Left colon (tissue), 2 donors: ENCODE measurements around the gene RCAN3. TPM values are rescaled to one million over a fixed set of nuclear protein-coding genes. Genes with fewer than 3 reads are reported as not detected.
A peak's percentile ranks its signal among the peaks of the same experiment; 100 is the strongest.
"Not testable (repeated sequence)": the region's sequence is repeated elsewhere in the genome, so short reads cannot be mapped to it uniquely, and the experiment has no call there.

ENCODE experiments used
- ATAC-seq: fragments of 200-7000 bp; cut with Tn5 transposase; one replicate; pipeline ENCODE4 v1.9.1; 2020; ENCODE audit warnings: mild to moderate bottlenecking, moderate library complexity
- DNase-seq, 2 donors: peaks; one replicate each; pipeline ENCODE4 v3.0.0-alpha.2; 2020
- intact Hi-C, 2 donors: fragments of 100-400 bp; cut with DNase I in 1 of 2; cut with micrococcal nuclease in 1 of 2; formaldehyde crosslinking; loops; one replicate each; pipeline versions ENCODE4 v1.11.2 to v1.14.0; 2022; cut with DNase I, micrococcal nuclease
- total RNA-seq, 2 donors: library from RNA; stranded (reverse); fragmentation: NEBNext Ultra II Directional; extraction: Animal tissue kit (Norgen Biotek cat#: 25700); gene quantifications; one replicate each; pipeline ENCODE4 v1.2.1, GENCODE V29; 2021
- donor health status: DM: no; HTN: no; CAD: no.
- donor health status: DM: yes; HTN: yes; CAD: no.

RCAN3 gene
- total RNA-seq, 2 donors from 2014 or later: 12.8 to 15.4 TPM

GRCh38 chr1:24540051-24540905 lies 37.6 kb downstream of the RCAN3 start:
- ATAC-seq: no peak
- DNase-seq: no peak
- intact Hi-C loops: no loop called here

- DNase-seq (peak; percentile 61 to 81), ATAC-seq (peak; percentile 92)
- intact Hi-C loops: no loop called here
Observed at GRCh38 chr1:24540906-24541710, 38.5 kb downstream of the RCAN3 start.

DNA sequence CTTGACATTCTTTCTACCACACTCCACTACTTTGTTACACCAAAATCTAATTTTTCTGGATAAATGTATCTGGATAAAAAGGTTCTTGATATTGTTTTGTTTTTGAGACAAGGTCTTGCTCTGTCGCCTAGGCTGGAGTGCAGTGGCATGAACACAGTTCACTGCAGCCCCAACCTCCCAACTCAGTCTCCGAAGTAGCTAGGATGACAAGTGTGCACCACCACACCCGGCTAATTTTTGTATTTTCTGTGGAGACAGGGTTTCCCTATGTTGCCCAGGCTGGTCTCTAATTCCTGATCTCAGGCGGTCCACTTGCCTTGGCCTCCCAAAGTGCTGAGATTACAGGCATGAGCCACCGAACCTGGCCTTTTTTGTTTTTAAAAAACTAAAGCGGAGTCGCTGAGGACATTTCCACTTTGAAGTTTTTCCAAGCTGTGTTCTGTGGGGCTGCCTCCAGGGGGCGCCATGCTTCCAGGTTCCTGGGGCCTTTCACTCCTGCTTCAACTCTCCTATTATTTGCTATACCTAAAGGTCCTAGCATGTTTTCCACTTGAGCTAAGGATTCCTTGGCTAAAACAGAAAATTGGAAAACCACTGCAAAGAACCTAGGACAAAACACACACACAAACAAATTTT lies 39.2 kb downstream of the RCAN3 start:
- intact Hi-C loops: no loop called here
- DNase-seq: peak in 1 of 2 donors; percentile 41
- ATAC-seq: peak; percentile 51

GRCh38 chr1:24544239-24544638 lies 41.6 kb downstream of the RCAN3 start:
- DNase-seq (no peak), ATAC-seq (no peak)
- intact Hi-C loops: no loop called here

DNA sequence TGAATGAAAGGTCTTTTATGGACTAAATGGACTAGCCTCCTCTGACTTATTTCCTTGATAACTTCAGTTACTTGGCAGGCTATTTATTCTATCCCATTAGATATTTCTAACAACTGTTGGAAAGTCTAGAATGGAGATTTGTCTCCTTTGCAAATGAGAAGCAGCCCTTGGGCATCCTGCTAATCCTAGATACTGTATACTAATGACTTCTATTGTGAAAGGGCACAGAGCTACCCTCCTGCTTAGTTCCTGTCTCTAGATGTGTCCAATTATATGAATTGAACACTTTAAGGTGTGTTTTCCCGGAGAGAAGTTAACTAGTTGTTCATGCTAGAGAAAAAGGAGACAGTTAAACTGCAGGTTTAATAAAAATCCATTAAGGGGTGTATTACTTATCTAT lies 43.0 kb downstream of the RCAN3 start:
- ATAC-seq: no peak
- DNase-seq: no peak
- intact Hi-C loops: no loop called here

DNA sequence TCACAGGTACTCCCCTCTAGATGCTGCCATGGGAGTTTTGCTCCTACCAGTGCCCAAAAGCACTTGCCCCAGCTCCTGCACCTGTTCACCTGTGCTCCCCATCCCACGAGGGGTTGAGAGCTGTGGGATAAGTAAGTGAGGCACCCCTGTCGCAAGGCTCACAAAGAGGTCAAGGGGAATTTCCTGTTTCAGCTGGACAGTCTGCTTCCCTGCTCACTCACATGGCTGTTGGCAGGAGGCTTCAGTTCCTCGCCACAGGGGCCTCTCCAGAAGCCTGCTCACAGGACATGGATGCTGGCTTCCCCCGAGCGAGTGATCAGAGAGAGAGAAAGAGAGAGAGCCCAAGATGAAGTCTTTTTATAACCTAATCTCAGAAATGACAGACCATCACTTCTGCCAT lies 44.6 kb downstream of the RCAN3 start:
- no peak for ATAC-seq
- intact Hi-C loops: no loop called here
- DNase-seq: no peak

GRCh38 chr1:24548070-24548469 lies 45.4 kb downstream of the RCAN3 start:
- ATAC-seq (peak; percentile 82), DNase-seq (no peak)
- intact Hi-C loops: no loop called here

DNA sequence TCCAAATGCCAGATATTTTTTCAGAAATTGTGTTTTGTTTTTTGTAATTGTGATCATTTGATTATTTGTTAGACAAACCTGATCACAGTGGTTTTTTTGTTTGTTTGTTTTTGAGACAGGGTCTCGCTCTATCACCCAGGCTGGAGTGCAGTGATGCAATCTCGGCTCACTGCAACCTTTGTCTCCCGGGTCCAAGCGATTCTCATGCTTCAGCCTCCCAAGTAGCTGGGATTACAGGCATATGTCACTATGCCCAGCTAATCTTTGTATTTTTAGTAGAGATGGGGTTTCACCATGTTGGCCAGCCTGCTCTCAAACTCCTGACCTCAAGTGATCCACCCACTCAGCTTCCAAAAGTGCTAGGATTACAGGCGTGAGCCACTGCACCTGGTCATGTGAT lies 46.6 kb downstream of the RCAN3 start:
- ATAC-seq, intact Hi-C loops, DNase-seq: not testable (repeated sequence)

- intact Hi-C loops: no loop called here
- DNase-seq (peak; percentile 50 to 54), ATAC-seq (peak; percentile 58)
Observed at GRCh38 chr1:24551290-24551959, 48.8 kb downstream of the RCAN3 start.

GRCh38 chr1:24551960-24552571 lies 49.4 kb downstream of the RCAN3 start:
- ATAC-seq (no peak), DNase-seq (no peak)
- intact Hi-C loops: no loop called here

DNA sequence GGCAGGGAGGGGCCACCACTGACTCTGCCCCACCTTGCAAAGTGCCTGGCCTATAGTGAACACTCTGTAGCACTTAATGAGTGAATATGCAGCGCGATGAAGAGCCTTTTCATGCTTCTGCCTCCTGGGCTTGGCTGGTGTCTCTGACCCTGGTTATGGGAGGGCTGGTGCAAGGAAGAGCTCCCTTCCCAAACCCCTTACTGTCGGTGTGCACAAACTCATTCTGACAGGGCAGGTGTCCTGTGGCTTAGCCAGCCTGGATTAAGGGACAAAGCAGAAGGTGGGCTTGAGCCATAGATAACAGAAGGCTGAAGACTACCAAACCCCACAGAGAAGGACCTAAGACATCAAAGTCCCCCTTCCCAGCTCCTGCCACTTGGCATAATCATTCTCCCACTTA lies 51.3 kb downstream of the RCAN3 start:
- ATAC-seq: no peak
- intact Hi-C loops: no loop called here
- no peak for DNase-seq

DNA sequence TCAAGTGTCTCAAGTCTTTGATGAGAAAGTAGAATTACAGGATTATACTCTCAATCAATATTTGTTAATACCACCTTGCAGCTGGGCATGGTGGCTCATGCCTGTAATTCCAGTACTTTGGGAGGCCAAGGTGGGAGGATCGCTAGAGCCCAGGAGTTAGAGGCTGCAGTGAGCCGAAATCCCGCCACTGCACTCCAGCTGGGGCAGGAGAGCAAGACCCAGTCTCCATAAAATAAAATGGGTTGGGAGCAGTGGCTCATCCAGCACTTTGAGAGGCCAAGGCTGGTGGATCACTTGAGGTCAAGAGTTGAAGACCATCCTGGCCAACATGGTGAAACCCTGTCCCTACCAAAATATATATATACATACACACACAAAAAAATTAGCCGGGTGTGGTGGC lies 52.1 kb downstream of the RCAN3 start:
- no peak for ATAC-seq
- intact Hi-C loops: no loop called here
- no peak for DNase-seq

GRCh38 chr1:24555591-24556413 lies 53.2 kb downstream of the RCAN3 start, which contains the start of gene NCMAP:
NCMAP (plus strand) TSS chr1:24556087; CDS start chr1:24595431, 39,344 bp downstream.
- intact Hi-C loops: no loop called here
- peak; percentile 84 for ATAC-seq
- peak; percentile 64 to 77 for DNase-seq

- intact Hi-C loops: no loop called here
- DNase-seq: no peak
Observed at GRCh38 chr1:24556414-24556795, 53.8 kb downstream of the RCAN3 start.

GRCh38 chr1:24557220-24557619 lies 54.6 kb downstream of the RCAN3 start:
- DNase-seq (no peak), ATAC-seq (no peak)
- intact Hi-C loops: no loop called here

More at GRCh38 chr1:24556414-24556795, 53.8 kb downstream of the RCAN3 start:
- ATAC-seq: no peak

- intact Hi-C loops: no loop called here
- ATAC-seq (no peak), DNase-seq (no peak)
Observed at GRCh38 chr1:24557711-24558131, 55.1 kb downstream of the RCAN3 start.

- intact Hi-C loops: no loop called here
- DNase-seq (no peak), ATAC-seq (no peak)
Observed at GRCh38 chr1:24558455-24558854, 55.8 kb downstream of the RCAN3 start.
